K562 (cell line): ENCODE results near the gene MUSK.

Experiments used
- MXI1 ChIP-seq: IDR thresholded peaks from 2 replicates; pipeline ENCODE4 v1.6.1; 2011; ENCODE audit warnings: low read depth, mild to moderate bottlenecking, improper control_type of control experiment, low read length
- TF ChIP-seq, protein P1 (sequence below), 3 experiments: IDR thresholded peaks in 2 of 3; conservative IDR thresholded peaks in 1 of 3; 2 replicates each; pipeline ENCODE4 v1.5.1; 2011 to 2012; ENCODE audit warnings: low read length in 3 of 3, mild to moderate bottlenecking in 3 of 3, control low read depth in 2 of 3, improper control_type of control experiment in 1 of 3, inconsistent platforms in 1 of 3, low read depth in 1 of 3, mixed read lengths in 1 of 3, moderate library complexity in 1 of 3; ENCODE audit not compliant: insufficient read depth in 2 of 3

DNA sequence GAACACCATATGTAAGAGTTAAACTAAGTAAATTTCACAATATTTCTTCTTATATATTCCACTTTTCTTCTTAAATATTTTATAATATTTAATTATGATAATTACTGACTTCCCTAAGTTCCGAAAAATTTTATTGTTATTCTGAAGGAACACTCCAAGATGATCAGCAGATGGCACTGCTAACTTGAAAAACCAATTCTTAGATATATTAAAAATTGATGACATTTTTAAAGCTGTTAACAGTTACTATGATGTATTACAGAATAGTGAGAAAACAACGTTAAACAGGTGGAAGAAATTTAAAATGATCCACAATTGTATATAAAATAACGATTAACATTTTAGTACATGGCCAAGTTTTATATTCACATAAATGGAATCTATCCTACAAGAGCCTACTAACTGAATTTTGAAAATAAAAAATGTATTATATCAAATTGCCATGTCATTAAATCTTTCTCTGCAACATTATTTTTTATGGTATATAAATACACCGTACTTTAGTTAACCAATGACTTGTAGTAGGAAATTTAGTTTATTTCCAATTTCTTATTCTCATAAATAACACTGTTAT is 30.1 kb upstream of the MUSK start:
- TF ChIP-seq, protein P1, sequence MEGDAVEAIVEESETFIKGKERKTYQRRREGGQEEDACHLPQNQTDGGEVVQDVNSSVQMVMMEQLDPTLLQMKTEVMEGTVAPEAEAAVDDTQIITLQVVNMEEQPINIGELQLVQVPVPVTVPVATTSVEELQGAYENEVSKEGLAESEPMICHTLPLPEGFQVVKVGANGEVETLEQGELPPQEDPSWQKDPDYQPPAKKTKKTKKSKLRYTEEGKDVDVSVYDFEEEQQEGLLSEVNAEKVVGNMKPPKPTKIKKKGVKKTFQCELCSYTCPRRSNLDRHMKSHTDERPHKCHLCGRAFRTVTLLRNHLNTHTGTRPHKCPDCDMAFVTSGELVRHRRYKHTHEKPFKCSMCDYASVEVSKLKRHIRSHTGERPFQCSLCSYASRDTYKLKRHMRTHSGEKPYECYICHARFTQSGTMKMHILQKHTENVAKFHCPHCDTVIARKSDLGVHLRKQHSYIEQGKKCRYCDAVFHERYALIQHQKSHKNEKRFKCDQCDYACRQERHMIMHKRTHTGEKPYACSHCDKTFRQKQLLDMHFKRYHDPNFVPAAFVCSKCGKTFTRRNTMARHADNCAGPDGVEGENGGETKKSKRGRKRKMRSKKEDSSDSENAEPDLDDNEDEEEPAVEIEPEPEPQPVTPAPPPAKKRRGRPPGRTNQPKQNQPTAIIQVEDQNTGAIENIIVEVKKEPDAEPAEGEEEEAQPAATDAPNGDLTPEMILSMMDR (IDR thresholded peaks at IDR 0.05 in 2 of 3, conservative IDR thresholded peaks at IDR 0.05 in 1 of 3; ENCODE audit: insufficient read depth in 2 of 3, low read depth in 1 of 3, low read length in 3 of 3) = peak in 1 of 3 experiments; percentile 9; a peak in 1 of 6 replicates
- no peak for TF ChIP-seq MXI1
